ENCODE data around the gene BTG1. TPM values are rescaled to one million over a fixed set of nuclear protein-coding genes. Genes with fewer than 3 reads are reported as not detected.
A peak's percentile ranks its signal among the peaks of the same experiment; 100 is the strongest.

Gene BTG1
- total RNA-seq, 1 experiment from 2014 or later: 32.7 TPM

DNA sequence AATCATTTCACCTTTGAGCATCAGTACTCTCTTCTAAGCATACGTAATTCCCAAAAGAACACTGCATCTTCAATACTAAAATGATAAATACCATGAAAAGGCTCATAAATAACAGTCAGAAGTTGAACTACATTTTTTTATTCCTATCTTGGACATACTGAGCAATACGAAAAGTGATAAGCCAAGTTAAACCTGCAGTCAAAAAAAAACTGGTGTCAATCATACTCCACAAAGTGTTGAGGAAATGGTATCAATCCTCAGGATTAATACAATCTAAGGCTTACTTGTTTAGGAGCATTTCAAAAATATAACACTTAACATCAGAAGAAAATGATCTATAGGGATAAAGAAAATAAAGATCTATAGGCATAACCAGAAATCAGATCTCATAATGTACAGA is 5.5 kb downstream of the BTG1 start:
- Histone ChIP-seq H3K27ac (ENCODE audit: insufficient read length, low read depth, low read length) (no peak overlapping the region), H3K56ac (ENCODE audit: insufficient read length, low read depth, low read length) (no peak overlapping the region)
- peaks cover 72 to 77% of the 10 kb centered on the region in 2 experiments for H3K4me1 Mint-ChIP-seq

More for the DNA sequence above, 5.5 kb downstream of the BTG1 start:
- H2BK20ac ChIP-seq (ENCODE audit: low read depth, low read length, poor library complexity, severe bottlenecking): no peak overlapping the region
- H3K9me3 Mint-ChIP-seq: peaks cover 0 to 5% of the 10 kb centered on the region in 2 experiments; a peak in 2 of 5 replicates
- no peak overlapping the region for H3K9ac ChIP-seq (ENCODE audit: extremely low read depth, insufficient read length, low read length)
- peaks cover 16 to 49% (median 34%) of the 10 kb centered on the region in 3 experiments for H3K36me3 Mint-ChIP-seq (ENCODE audit: insufficient read depth in 1 of 3, low read depth in 3 of 3)
- H2BK12ac ChIP-seq (ENCODE audit: insufficient read length, low read depth, low read length): no peak overlapping the region
- H4K8ac ChIP-seq (replicated peaks; ENCODE audit: insufficient read length, low read depth, low read length): no peak overlapping the region
- H3K23ac ChIP-seq (ENCODE audit: insufficient read length, low read depth, low read length): no peak overlapping the region
- H3K23me2 ChIP-seq (ENCODE audit: insufficient read length, low read depth, low read length, poor library complexity, severe bottlenecking): peaks cover 8% of the 10 kb centered on the region
- no peak overlapping the region for H2AK5ac ChIP-seq (ENCODE audit: insufficient read length, low read length)
- H3K9me3 ChIP-seq (ENCODE audit: control insufficient read depth, low read depth, low read length): no peaks in the 10 kb centered on the region
- H3K18ac ChIP-seq (ENCODE audit: insufficient read length, low read depth, low read length): no peak overlapping the region
- peaks cover 48% of the 10 kb centered on the region; the same call in 1 of the 2 replicates for H3K79me2 ChIP-seq (ENCODE audit: insufficient read depth, low read length)
- H3K4me3 Mint-ChIP-seq: peak overlapping the region; percentile 89 to 98
- H3K4ac ChIP-seq (ENCODE audit: low read depth, low read length): no peak overlapping the region
- no peak overlapping the region for H2AFZ ChIP-seq (ENCODE audit: low read length)
- no peak for DNase-seq
- peaks cover 14% of the 10 kb centered on the region for H3K4me1 ChIP-seq (ENCODE audit: insufficient read depth, low read length)
- H2BK120ac ChIP-seq (ENCODE audit: low read depth, low read length, poor library complexity, severe bottlenecking): no peak overlapping the region
- H3K27ac Mint-ChIP-seq: peak overlapping the region; percentile 29 to 54 (median 38); a peak in 5 of 7 replicates
- TF ChIP-seq, protein P1, sequence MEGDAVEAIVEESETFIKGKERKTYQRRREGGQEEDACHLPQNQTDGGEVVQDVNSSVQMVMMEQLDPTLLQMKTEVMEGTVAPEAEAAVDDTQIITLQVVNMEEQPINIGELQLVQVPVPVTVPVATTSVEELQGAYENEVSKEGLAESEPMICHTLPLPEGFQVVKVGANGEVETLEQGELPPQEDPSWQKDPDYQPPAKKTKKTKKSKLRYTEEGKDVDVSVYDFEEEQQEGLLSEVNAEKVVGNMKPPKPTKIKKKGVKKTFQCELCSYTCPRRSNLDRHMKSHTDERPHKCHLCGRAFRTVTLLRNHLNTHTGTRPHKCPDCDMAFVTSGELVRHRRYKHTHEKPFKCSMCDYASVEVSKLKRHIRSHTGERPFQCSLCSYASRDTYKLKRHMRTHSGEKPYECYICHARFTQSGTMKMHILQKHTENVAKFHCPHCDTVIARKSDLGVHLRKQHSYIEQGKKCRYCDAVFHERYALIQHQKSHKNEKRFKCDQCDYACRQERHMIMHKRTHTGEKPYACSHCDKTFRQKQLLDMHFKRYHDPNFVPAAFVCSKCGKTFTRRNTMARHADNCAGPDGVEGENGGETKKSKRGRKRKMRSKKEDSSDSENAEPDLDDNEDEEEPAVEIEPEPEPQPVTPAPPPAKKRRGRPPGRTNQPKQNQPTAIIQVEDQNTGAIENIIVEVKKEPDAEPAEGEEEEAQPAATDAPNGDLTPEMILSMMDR (conservative IDR thresholded peaks at IDR 0.05): no peak
- no peak overlapping the region for H4K5ac ChIP-seq (ENCODE audit: insufficient read length, low read depth, low read length)
- no CpG with 5 or more reads among the region's 2 CpGs for WGBS (ENCODE audit: extremely low coverage, insufficient read length, low lambda C conversion rate)
- H3T11ph ChIP-seq (ENCODE audit: low read length): no peak overlapping the region
- no peak overlapping the region for H3K14ac ChIP-seq (ENCODE audit: insufficient read depth, low read length)
- no peaks in the 10 kb centered on the region for H3K27me3 Mint-ChIP-seq (ENCODE audit: low read depth)
- no peak overlapping the region for H2BK15ac ChIP-seq (ENCODE audit: low read depth, low read length)
- no peaks in the 10 kb centered on the region for H4K20me1 ChIP-seq (ENCODE audit: control insufficient read depth, insufficient read depth, insufficient read length)
- H4K91ac ChIP-seq (ENCODE audit: insufficient read length, low read depth, low read length): no peak overlapping the region
- no peak overlapping the region for H2BK5ac ChIP-seq (ENCODE audit: insufficient read length, low read length)
- no peaks in the 10 kb centered on the region for H3K27me3 ChIP-seq (ENCODE audit: insufficient read depth, low read length)
- H3K4me2 ChIP-seq (ENCODE audit: insufficient read depth, insufficient read length, low read length): peak overlapping the region; percentile 8
- H3K79me1 ChIP-seq (ENCODE audit: insufficient read depth, low read depth, low read length, poor library complexity, severe bottlenecking): no peaks in the 10 kb centered on the region
